WI38 (cell line): ENCODE results near the gene PIK3R1.

ENCODE experiments used
- H3K4me3 ChIP-seq: 2 replicates; pipeline ENCODE4 v1.5.1; 2011; ENCODE audit warnings: low read depth, mild to moderate bottlenecking, control low read depth, low read length
- CTCF ChIP-seq: IDR thresholded peaks from 2 replicates; pipeline ENCODE4 v1.5.1; 2012; ENCODE audit warnings: low read depth, mild to moderate bottlenecking, control low read depth, low read length

PIK3R1 gene

GRCh38 chr5:68245319-68245718 is 29.8 kb downstream of the PIK3R1 start:
- H3K4me3 ChIP-seq = no peak overlapping the region
- no peak for TF ChIP-seq CTCF

GRCh38 chr5:68246802-68247201 is 31.2 kb downstream of the PIK3R1 start:
- no peak for TF ChIP-seq CTCF
- H3K4me3 ChIP-seq = no peak overlapping the region

GRCh38 chr5:68247627-68248026 is 32.1 kb downstream of the PIK3R1 start:
- H3K4me3 ChIP-seq = no peak overlapping the region
- TF ChIP-seq CTCF = no peak

GRCh38 chr5:68248896-68249295 is 33.3 kb downstream of the PIK3R1 start:
- no peak for TF ChIP-seq CTCF
- no peak overlapping the region for H3K4me3 ChIP-seq

- H3K4me3 ChIP-seq = no peak overlapping the region
- no peak for TF ChIP-seq CTCF
These were observed 34.0 kb downstream of the PIK3R1 start for GRCh38 chr5:68249520-68249919.

DNA sequence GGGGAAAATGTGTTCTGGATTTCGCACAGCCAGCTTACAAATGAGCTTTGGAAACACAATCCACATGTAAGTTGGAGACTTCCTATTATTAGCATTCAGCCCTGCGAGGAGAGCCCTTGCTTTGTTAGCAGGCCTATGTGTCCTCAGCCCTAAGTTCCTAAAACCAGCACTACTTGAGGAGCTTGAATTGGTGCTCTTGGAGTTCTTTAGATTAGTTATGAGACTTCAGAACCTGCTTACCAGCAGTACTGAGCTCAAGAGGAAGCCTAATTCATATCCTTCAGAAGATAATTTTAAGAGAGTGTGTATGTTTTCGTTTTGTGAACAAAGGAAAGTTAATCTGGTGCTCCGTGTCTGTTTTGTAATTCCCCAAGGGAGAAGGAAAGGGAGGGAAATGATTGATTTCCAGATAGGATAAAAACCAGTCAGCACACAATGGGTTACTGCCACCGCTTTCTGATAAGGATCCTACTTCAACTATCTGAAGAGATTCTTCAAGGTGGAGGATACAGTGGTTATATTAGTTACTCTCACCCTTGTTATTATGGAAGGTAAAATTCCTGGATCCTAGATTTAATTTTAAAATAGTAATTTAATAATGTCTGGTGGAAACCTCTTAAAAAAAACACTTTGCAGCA is 35.2 kb downstream of the PIK3R1 start:
- TF ChIP-seq CTCF = no peak
- no peak overlapping the region for H3K4me3 ChIP-seq

GRCh38 chr5:68251386-68251785 is 35.8 kb downstream of the PIK3R1 start:
- TF ChIP-seq CTCF = no peak
- no peak overlapping the region for H3K4me3 ChIP-seq
